PFSK-1 (cell line): ENCODE data around the gene SPINDOC.

Experiments used
- FOXP2 ChIP-seq: optimal IDR thresholded peaks from 2 replicates; pipeline ENCODE3; 2011; ENCODE audit warnings: borderline replicate concordance, control low read depth, inconsistent platforms; ENCODE audit not compliant: insufficient read depth; ENCODE audit errors: extremely low read length, extremely low read depth
- POLR2AphosphoS5 ChIP-seq: IDR thresholded peaks from 2 replicates; pipeline ENCODE4 v1.6.1; 2012; ENCODE audit warnings: low read depth, mild to moderate bottlenecking, control low read depth, low read length, moderate library complexity
- REST ChIP-seq, 2 experiments: IDR thresholded peaks; 2 replicates each; pipeline versions ENCODE4 v1.6.1 to v1.8.0; 2011 to 2012; ENCODE audit warnings: low read depth in 2 of 2, low read length in 2 of 2, control low read depth in 1 of 2, inconsistent platforms in 1 of 2, mild to moderate bottlenecking in 1 of 2, moderate library complexity in 1 of 2; ENCODE audit not compliant: insufficient read depth in 1 of 2
- SIN3A ChIP-seq: IDR thresholded peaks from 2 replicates; pipeline ENCODE4 v1.6.1; 2012; ENCODE audit warnings: mild to moderate bottlenecking, low read length, moderate library complexity, borderline replicate concordance; ENCODE audit not compliant: insufficient read depth
- TAF1 ChIP-seq: IDR thresholded peaks from 2 replicates; pipeline ENCODE4 v1.6.1; 2012; ENCODE audit warnings: low read length, control low read depth, borderline replicate concordance; ENCODE audit not compliant: insufficient read depth

Gene SPINDOC

GRCh38 chr11:63816166-63816565, 2.9 kb downstream of the SPINDOC start:
- no peak for TF ChIP-seq REST (IDR thresholded peaks at IDR 0.05; ENCODE audit: insufficient read depth in 1 of 2, low read depth in 2 of 2, low read length in 2 of 2)
- TF ChIP-seq POLR2AphosphoS5 = no peak
- TF ChIP-seq FOXP2 = no peak
- TF ChIP-seq TAF1 = no peak
- TF ChIP-seq SIN3A = no peak

DNA sequence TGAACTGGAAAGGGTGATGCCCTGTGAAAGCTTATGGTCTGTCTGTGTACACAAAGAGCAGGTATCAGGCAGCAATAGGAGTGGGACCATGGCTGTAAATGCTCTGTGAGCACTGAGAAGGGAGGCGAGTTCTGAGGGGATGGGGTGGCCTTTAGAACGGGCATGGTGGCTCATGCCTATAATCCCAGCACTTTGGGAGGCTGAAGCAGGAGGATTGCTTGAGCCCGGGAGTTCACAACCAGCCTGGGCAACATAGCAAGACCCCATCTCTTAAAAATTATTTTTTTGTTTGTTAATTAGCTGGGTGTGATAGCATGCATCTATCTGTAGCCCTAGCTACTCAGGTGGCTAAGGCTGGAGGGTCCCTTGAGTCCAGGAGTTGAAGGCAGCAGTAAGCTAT, 3.5 kb downstream of the SPINDOC start:
- TF ChIP-seq FOXP2 (no peak), SIN3A (no peak), POLR2AphosphoS5 (no peak), REST (IDR thresholded peaks at IDR 0.05; ENCODE audit: insufficient read depth in 1 of 2, low read depth in 2 of 2, low read length in 2 of 2) (no peak), TAF1 (no peak)

- TF ChIP-seq TAF1 = no peak
- no peak for TF ChIP-seq SIN3A
- no peak for TF ChIP-seq REST (IDR thresholded peaks at IDR 0.05; ENCODE audit: insufficient read depth in 1 of 2, low read depth in 2 of 2, low read length in 2 of 2)
- TF ChIP-seq FOXP2 = no peak
- TF ChIP-seq POLR2AphosphoS5 = no peak
Measured at GRCh38 chr11:63817758-63818498, 4.7 kb downstream of the SPINDOC start.

- TF ChIP-seq FOXP2 = no peak
- TF ChIP-seq SIN3A = no peak
- TF ChIP-seq POLR2AphosphoS5 = no peak
- no peak for TF ChIP-seq TAF1
- TF ChIP-seq REST (IDR thresholded peaks at IDR 0.05; ENCODE audit: insufficient read depth in 1 of 2, low read depth in 2 of 2, low read length in 2 of 2) = no peak
Measured at GRCh38 chr11:63818609-63819008, 5.4 kb downstream of the SPINDOC start.
